Smooth muscle cell (in vitro differentiated cells): ENCODE data around the gene MPI. TPM values are rescaled to one million over a fixed set of nuclear protein-coding genes. Genes with fewer than 3 reads are reported as not detected.

Experiments
- DNase-seq: peaks from one replicate; lab custom pipeline; 2025; ENCODE audit not compliant: unreplicated experiment; lab: John Stamatoyannopoulos, UW
- H2AFZ ChIP-seq: fragments of 200-600 bp; sonication (generic); 2 replicates; pipeline ENCODE4 v1.6.0; 2016; ENCODE audit warnings: antibody characterized with exemption, low read depth, mild to moderate bottlenecking
- H3F3A ChIP-seq: fragments of 200-600 bp; sonication (generic); 2 replicates; pipeline ENCODE4 v1.6.0; 2017; ENCODE audit warnings: antibody characterized with exemption, low read depth
- H3K27ac ChIP-seq: fragments of 200-600 bp; sonication (generic); 2 replicates; pipeline ENCODE4 v1.5.1; 2016; ENCODE audit warnings: low read depth, mild to moderate bottlenecking
- H3K27me3 ChIP-seq: fragments of 200-600 bp; sonication (generic); 2 replicates; pipeline ENCODE4 v1.6.1; 2016; ENCODE audit warnings: low read depth, mild to moderate bottlenecking
- H3K36me3 ChIP-seq: fragments of 200-600 bp; sonication (generic); 2 replicates; pipeline ENCODE4 v1.5.1; 2016; ENCODE audit warnings: low read depth
- H3K4me1 ChIP-seq: fragments of 200-600 bp; sonication (generic); 2 replicates; pipeline ENCODE4 v1.5.1; 2016; ENCODE audit warnings: low read depth
- H3K4me2 ChIP-seq: fragments of 200-600 bp; sonication (generic); 2 replicates; pipeline ENCODE4 v1.6.0; 2016; ENCODE audit warnings: mild to moderate bottlenecking
- H3K4me3 ChIP-seq: fragments of 200-600 bp; sonication (generic); 2 replicates; pipeline ENCODE4 v1.5.1; 2016; ENCODE audit warnings: mild to moderate bottlenecking
- H3K79me2 ChIP-seq: fragments of 200-600 bp; sonication (generic); 2 replicates; pipeline ENCODE4 v1.6.0; 2016; ENCODE audit warnings: low read depth, mild to moderate bottlenecking
- H3K9ac ChIP-seq: fragments of 200-600 bp; sonication (generic); 2 replicates; pipeline ENCODE4 v1.6.0; 2016; ENCODE audit warnings: low read depth
- H3K9me3 ChIP-seq: fragments of 200-600 bp; sonication (generic); replicated peaks from 2 replicates; pipeline ENCODE4 v1.5.1; 2016; ENCODE audit warnings: low read depth
- H4K20me1 ChIP-seq: fragments of 200-600 bp; sonication (generic); 2 replicates; pipeline ENCODE4 v1.6.0; 2016; ENCODE audit warnings: low read depth
- WGBS: methylation state at CpG from one replicate; pipeline ENCODE4 v1.1.7; 2016; ENCODE audit warnings: low lambda C conversion rate; 5-methylcytosine and 5-hydroxymethylcytosine counted together
- polyA plus RNA-seq: library from polyadenylated mRNA; unstranded; fragments of >200 nt; fragmentation: Nextera tagmentation; extraction: Ambion mirVana; gene quantifications from 2 replicates; pipeline ENCODE4 v1.2.1, GENCODE V29; 2016
- total RNA-seq: library from RNA; depleted of rRNA; stranded (reverse); fragments of >200 nt; gene quantifications from 2 replicates; pipeline ENCODE4 v1.2.3, GENCODE V29; 2014
- TF ChIP-seq, protein P1 (sequence below): fragments of 200-600 bp; sonication (generic); IDR thresholded peaks from 2 replicates; pipeline ENCODE4 v1.5.1; 2017; ENCODE audit warnings: borderline replicate concordance, mild to moderate bottlenecking, antibody characterized with exemption; ENCODE audit not compliant: insufficient read depth, poor library complexity, severe bottlenecking

MPI gene
- total and polyA plus RNA-seq, 2 experiments from 2014 or later, result 41.9 to 43.6 TPM

DNA sequence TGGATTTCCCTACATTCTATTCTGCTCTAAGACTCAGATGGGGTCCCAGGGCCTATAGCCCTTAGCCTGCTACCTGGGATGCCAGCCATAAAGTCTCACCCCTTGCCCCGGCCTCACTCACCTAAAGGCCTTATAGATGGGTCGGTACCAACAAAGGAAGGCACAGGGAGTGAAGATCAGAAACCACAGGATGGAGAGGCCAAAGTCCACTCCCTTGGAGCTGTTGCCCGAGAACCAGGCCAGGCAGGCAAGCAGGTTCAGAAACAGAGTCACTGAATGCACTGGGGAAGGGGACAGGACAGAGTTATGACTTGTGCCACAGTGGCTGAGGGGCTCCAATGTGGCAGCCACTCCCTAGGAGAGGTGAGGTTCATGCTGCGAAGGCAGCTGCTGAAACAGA is 39.4 kb upstream of the MPI start:
- Histone ChIP-seq H3F3A (no peaks in the 10 kb centered on the region), H3K4me2 (no peak overlapping the region), H3K9me3 (no peaks in the 10 kb centered on the region), H3K27ac (no peak overlapping the region), H3K36me3 (no peaks in the 10 kb centered on the region), H3K4me1 (no peaks in the 10 kb centered on the region), H3K27me3 (no peaks in the 10 kb centered on the region), H3K4me3 (no peak overlapping the region), H3K9ac (no peak overlapping the region), H3K79me2 (no peaks in the 10 kb centered on the region), H2AFZ (no peak overlapping the region), H4K20me1 (peaks cover 14% of the 10 kb centered on the region)
- TF ChIP-seq, protein P1, sequence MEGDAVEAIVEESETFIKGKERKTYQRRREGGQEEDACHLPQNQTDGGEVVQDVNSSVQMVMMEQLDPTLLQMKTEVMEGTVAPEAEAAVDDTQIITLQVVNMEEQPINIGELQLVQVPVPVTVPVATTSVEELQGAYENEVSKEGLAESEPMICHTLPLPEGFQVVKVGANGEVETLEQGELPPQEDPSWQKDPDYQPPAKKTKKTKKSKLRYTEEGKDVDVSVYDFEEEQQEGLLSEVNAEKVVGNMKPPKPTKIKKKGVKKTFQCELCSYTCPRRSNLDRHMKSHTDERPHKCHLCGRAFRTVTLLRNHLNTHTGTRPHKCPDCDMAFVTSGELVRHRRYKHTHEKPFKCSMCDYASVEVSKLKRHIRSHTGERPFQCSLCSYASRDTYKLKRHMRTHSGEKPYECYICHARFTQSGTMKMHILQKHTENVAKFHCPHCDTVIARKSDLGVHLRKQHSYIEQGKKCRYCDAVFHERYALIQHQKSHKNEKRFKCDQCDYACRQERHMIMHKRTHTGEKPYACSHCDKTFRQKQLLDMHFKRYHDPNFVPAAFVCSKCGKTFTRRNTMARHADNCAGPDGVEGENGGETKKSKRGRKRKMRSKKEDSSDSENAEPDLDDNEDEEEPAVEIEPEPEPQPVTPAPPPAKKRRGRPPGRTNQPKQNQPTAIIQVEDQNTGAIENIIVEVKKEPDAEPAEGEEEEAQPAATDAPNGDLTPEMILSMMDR, result no peak
- DNase-seq, result no peak
- WGBS, result 96% methylated on average over 4 of the region's 4 CpGs

DNA sequence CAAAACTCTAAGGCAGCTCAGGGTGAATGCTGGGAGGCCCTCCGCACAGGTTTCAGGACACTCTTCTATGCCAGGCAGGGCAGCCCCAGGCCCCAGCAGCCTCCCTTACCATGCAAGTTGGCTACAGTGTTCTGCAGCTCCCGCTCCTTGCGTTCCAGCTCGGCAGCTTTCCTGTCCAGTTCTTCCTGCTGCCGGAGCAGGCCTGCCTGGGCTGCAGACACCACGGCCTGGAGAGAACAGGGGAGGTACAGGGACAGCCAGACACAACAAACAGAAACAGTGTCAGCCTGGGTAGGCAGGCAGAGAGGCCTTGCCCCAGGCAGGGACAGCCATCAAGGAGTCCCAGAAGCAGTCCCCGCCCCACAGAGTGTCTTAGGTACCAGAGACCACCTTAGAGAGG is 37.9 kb upstream of the MPI start:
- TF ChIP-seq, protein P1, result no peak
- 86% methylated on average over 7 of the region's 7 CpGs for WGBS
- no peak overlapping the region for H3K4me2 ChIP-seq

DNA sequence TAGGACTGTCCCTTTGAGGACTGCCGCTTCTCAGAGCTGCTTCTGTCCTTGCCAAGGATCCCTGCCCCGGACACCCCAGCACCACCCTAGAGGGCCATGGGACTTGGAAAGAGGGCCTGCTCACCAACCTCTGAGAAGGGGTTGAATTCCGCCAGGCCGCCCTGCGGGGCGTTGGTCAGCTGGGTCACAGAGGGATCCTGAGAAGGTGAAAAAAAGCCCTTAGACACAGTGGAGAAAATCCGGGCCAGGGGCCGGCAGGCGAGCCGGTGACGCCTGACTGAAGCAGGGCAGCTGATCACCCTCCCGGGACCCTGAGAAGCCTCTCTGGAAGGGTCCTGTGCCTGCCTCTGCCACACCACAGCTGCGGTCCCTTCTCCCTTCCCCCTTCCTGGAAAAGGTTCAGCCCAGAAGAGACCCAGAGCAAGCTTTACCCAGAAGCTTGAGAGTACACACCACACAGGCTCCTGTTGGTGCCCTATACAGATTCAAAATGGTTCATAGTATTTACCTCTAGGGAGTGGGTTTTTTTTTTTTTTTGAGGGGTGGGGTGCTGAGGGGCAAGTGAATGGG is 35.3 kb upstream of the MPI start:
- TF ChIP-seq, protein P1, result no peak
- H3K4me2 ChIP-seq, result no peak overlapping the region
- H3K9me3 ChIP-seq, result no peaks in the 10 kb centered on the region
- no peaks in the 10 kb centered on the region for H3K4me1 ChIP-seq
- H3K27ac ChIP-seq, result no peak overlapping the region
- no peaks in the 10 kb centered on the region for H3F3A ChIP-seq
- no peaks in the 10 kb centered on the region for H3K36me3 ChIP-seq
- no peak overlapping the region for H3K9ac ChIP-seq
- 97% methylated on average over 13 of the region's 13 CpGs for WGBS
- H3K79me2 ChIP-seq, result peaks cover 11% of the 10 kb centered on the region
- no peak overlapping the region for H3K4me3 ChIP-seq
- H3K27me3 ChIP-seq, result no peaks in the 10 kb centered on the region
- H2AFZ ChIP-seq, result no peak overlapping the region
- no peak for DNase-seq
- peaks cover 53% of the 10 kb centered on the region for H4K20me1 ChIP-seq

More for the DNA sequence above, 37.9 kb upstream of the MPI start:
- Histone ChIP-seq H2AFZ (no peak overlapping the region), H3K9ac (no peak overlapping the region), H3K4me1 (no peaks in the 10 kb centered on the region), H3K27ac (no peak overlapping the region), H3K4me3 (no peak overlapping the region), H3K79me2 (no peaks in the 10 kb centered on the region), H4K20me1 (peaks cover 28% of the 10 kb centered on the region), H3K27me3 (no peaks in the 10 kb centered on the region), H3K36me3 (no peaks in the 10 kb centered on the region), H3F3A (no peaks in the 10 kb centered on the region), H3K9me3 (no peaks in the 10 kb centered on the region)
- DNase-seq, result no peak

DNA sequence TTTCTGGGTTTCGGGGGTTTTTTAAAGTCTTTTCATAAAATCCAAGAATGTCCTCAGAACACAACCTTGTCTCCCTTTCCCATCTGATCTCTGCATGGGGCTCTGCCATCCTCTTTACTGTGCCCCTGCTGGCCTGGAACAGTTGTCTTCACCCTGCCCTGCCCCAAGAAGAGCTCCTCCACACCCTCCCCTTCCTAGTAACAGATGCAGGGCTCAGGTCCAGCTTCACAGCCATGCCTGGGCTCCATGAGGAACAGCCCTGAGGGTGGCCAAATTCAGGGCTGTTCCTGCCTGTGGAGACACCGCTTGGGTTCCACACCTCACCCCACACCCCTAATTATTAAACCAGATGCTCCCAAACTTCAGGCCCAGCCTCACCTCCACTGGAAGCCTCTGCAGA is 34.0 kb upstream of the MPI start:
- WGBS, result 95% methylated on average over 2 of the region's 2 CpGs
- no peak overlapping the region for H2AFZ ChIP-seq
- H3K36me3 ChIP-seq, result no peaks in the 10 kb centered on the region
- H3K9ac ChIP-seq, result no peak overlapping the region
- no peak for DNase-seq
- TF ChIP-seq, protein P1, result no peak
- H3K79me2 ChIP-seq, result peaks cover 23% of the 10 kb centered on the region
- no peaks in the 10 kb centered on the region for H3F3A ChIP-seq
- no peaks in the 10 kb centered on the region for H3K9me3 ChIP-seq
- H3K27ac ChIP-seq, result no peak overlapping the region
- H3K4me3 ChIP-seq, result no peak overlapping the region
- H3K4me1 ChIP-seq, result no peaks in the 10 kb centered on the region
- no peaks in the 10 kb centered on the region for H3K27me3 ChIP-seq
- H4K20me1 ChIP-seq, result peaks cover 64% of the 10 kb centered on the region
- no peak overlapping the region for H3K4me2 ChIP-seq
